Naive B cell (primary cell): ENCODE results near the gene NTPCR. TPM values are rescaled to one million over a fixed set of nuclear protein-coding genes. Genes with fewer than 3 reads are reported as not detected.

ENCODE experiments used
- ATAC-seq, 2 donors: fragments of 150-1000 bp; cut with Tn5 transposase; 2 replicates each; pipeline ENCODE4 v1.10.0; 2021; ENCODE audit warnings: low read depth in 2 of 2, mild to moderate bottlenecking in 2 of 2, moderate library complexity in 2 of 2
- DNase-seq: peaks from one replicate; pipeline ENCODE4 v3.0.0; 2022
- H3K27ac Mint-ChIP-seq, 6 donors: one replicate each; pipeline ENCODE4 v1.8.0; 2020 to 2022; ENCODE audit warnings: mild to moderate bottlenecking in 6 of 6, mixed read lengths in 6 of 6, moderate library complexity in 5 of 6, inconsistent platforms in 2 of 6
- H3K27me3 Mint-ChIP-seq, 3 donors: one replicate each; pipeline ENCODE4 v1.8.0; 2021 to 2022; ENCODE audit warnings: mixed read lengths in 3 of 3, mild to moderate bottlenecking in 1 of 3
- H3K36me3 Mint-ChIP-seq, 2 donors: one replicate each; pipeline ENCODE4 v1.8.0; 2020 to 2022; ENCODE audit warnings: mixed read lengths in 2 of 2, inconsistent platforms in 1 of 2, mild to moderate bottlenecking in 1 of 2
- H3K4me1 Mint-ChIP-seq, 3 donors: one replicate each; pipeline ENCODE4 v1.8.0; 2020 to 2022; ENCODE audit warnings: mixed read lengths in 3 of 3, inconsistent platforms in 1 of 3, mild to moderate bottlenecking in 1 of 3, moderate library complexity in 1 of 3
- H3K4me3 Mint-ChIP-seq, 8 donors: one replicate each; pipeline ENCODE4 v1.8.0; 2020 to 2022; ENCODE audit warnings: mild to moderate bottlenecking in 8 of 8, mixed read lengths in 8 of 8, moderate library complexity in 8 of 8, inconsistent platforms in 2 of 8
- H3K9me3 Mint-ChIP-seq, 7 donors: one replicate each; pipeline ENCODE4 v1.8.0; 2020 to 2022; ENCODE audit warnings: mixed read lengths in 7 of 7, mild to moderate bottlenecking in 5 of 7, inconsistent platforms in 2 of 7, moderate library complexity in 1 of 7
- polyA plus RNA-seq, 6 donors: library from polyadenylated mRNA; unstranded; fragments of 300-500 nt; fragmentation: Illumina TruSeq; gene quantifications; one replicate each; pipeline ENCODE4 v1.2.3, GENCODE V29; 2021; ENCODE audit warnings: low read depth in 6 of 6

The NTPCR gene, protein sequence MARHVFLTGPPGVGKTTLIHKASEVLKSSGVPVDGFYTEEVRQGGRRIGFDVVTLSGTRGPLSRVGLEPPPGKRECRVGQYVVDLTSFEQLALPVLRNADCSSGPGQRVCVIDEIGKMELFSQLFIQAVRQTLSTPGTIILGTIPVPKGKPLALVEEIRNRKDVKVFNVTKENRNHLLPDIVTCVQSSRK
- 10 to 100 TPM; 27.4 to 58.2 (median 51.0) TPM for polyA plus RNA-seq

DNA sequence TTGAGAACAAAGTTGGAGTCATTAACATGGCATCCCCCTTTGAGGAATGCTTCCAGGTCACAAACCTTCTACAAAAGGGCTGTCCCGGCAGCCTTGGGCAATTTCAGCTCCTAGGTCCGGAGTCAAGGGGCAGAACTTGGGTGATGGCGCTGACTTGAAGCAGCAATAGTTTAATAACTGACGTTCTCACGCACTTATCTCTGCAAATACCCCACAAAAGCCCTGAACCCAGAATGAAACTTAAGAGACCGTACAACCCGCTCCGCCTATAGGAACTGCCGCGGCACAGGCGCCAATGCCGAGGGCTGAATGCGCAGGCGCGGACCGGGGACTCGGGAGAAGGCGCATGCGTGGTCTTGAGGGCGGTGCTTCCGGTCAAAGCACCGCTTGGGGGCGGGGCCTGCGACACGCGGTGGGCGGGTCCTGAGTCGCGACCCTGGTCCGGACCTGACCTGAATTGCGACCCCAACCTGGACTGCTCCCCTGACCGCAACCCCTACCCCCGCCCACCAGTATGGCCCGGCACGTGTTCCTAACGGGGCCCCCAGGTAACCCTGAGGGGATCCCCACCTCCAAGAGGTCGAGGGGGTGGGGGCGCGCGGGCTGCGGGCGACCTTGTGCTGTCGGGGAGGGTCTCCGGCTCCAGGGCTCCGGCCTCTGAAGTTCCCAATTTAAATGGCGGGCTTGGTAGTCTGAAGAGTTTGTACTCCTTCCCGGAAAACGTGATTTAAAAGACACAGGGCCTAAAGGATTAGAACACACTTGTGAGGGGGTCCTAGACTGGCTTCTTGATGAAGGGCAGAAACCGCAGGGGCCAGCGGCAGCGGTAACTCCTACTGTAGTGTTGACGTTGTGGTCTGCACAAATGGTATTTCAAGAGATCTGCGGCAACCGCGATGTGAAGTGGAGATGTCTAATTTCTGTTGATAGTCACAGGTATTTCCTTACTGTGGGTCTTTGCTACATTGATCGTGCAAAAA is at the start of gene NTPCR:
NTPCR (plus strand) TSS at position 415 of the 980 bp plus-strand sequence; CDS start at position 515, 100 bp downstream.
- H3K9me3 Mint-ChIP-seq = peaks cover 0 to 2% (median 0%) of the 10 kb centered on the region in 7 donors
- H3K4me1 Mint-ChIP-seq = peaks cover 34 to 42% (median 36%) of the 10 kb centered on the region in 3 donors
- DNase-seq (peak; percentile 93), ATAC-seq (peak; percentile 81 to 86)
- H3K27me3 Mint-ChIP-seq = no peaks in the 10 kb centered on the region
- H3K36me3 Mint-ChIP-seq = peaks cover 0 to 7% of the 10 kb centered on the region in 2 donors
- peak within 1 kb of the TSS; percentile 49 to 97 (median 92) for H3K27ac Mint-ChIP-seq
- H3K4me3 Mint-ChIP-seq = peak within 1 kb of the TSS; percentile 89 to 99 (median 95)

DNA sequence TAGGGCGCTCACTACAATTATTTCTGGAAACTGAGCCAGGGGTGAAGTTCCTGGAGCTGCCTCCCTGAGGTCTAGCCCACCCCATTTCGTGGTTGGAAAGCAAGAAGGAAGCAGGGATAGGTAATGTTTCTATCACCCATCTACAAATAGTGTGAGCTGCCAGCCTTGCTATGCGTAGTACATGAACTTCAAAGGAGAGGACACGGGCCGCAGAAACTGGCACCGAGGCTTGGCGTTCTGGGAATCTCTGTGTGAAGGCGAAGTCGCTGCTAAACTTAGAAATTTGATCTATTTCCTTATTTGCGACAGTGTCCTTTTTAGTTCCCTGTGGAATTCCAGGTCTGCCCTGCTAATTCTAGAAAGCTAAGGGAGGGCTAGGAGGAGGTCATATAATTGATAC is 49.6 kb upstream of the NTPCR start:
- DNase-seq (no peak), ATAC-seq (no peak)
- Mint-ChIP-seq H3K9me3 (no peaks in the 10 kb centered on the region), H3K36me3 (no peaks in the 10 kb centered on the region), H3K27ac (no peak overlapping the region), H3K27me3 (peaks cover 0 to 6% (median 0%) of the 10 kb centered on the region in 3 donors), H3K4me1 (no peaks in the 10 kb centered on the region), H3K4me3 (no peak overlapping the region)

DNA sequence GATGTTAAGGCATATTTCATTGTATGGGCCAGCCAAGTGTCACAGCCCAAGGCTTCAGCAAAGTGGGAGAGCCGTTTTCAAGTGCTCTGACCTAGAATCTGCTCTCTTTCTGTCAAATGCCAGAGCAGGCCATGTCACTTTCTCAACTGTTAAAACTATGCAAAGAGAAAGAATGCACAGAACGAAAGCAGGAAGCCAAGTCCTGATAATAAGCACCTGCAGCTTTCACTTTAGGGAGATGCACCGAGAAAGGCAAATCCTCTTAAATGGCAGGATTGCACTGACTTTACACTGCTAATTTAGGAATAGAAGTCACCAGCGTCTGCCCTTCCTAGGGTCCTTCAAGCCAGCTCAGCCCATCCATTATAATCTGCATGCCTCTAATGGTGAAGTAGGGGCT is 49.2 kb upstream of the NTPCR start:
- no peak overlapping the region for H3K27ac Mint-ChIP-seq
- H3K9me3 Mint-ChIP-seq = no peaks in the 10 kb centered on the region
- ATAC-seq (no peak), DNase-seq (no peak)
- H3K4me3 Mint-ChIP-seq = no peak overlapping the region
- H3K27me3 Mint-ChIP-seq = peaks cover 2 to 6% (median 2%) of the 10 kb centered on the region in 3 donors
- no peaks in the 10 kb centered on the region for H3K36me3 Mint-ChIP-seq
- no peaks in the 10 kb centered on the region for H3K4me1 Mint-ChIP-seq

DNA sequence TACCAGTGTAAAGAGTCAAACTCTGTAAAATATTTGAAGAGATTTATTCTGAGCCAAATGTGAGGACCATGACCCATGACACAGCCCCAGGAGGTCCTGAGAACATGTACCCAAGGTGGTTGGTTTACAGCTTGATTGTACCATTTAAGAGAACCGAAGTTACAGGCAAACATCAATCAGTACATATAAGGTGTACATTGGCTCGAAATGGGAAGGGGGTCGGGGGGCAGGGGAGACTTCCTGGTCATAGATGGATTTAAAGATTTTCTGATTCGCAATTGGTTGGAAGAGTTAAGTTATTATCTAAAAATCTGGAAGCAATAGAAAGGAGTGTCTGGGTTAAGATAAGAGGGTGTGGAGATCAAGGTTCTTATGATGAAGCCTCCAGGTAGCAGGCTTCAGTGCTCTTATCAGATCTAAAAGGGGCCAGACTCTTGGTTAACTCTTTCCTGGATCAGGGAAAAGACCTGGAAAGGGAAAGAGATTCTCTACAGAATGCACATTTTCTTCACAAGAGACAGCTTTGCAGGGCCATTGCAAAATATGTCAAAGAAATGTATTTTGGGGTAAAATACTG is 47.5 kb upstream of the NTPCR start:
- no peaks in the 10 kb centered on the region for H3K36me3 Mint-ChIP-seq
- no peak overlapping the region for H3K4me3 Mint-ChIP-seq
- H3K9me3 Mint-ChIP-seq = peaks cover 0 to 2% (median 0%) of the 10 kb centered on the region in 7 donors
- no peak for DNase-seq
- no peaks in the 10 kb centered on the region for H3K4me1 Mint-ChIP-seq
- H3K27ac Mint-ChIP-seq = no peak overlapping the region
- ATAC-seq = no peak
- peaks cover 5 to 11% (median 10%) of the 10 kb centered on the region in 3 donors for H3K27me3 Mint-ChIP-seq

DNA sequence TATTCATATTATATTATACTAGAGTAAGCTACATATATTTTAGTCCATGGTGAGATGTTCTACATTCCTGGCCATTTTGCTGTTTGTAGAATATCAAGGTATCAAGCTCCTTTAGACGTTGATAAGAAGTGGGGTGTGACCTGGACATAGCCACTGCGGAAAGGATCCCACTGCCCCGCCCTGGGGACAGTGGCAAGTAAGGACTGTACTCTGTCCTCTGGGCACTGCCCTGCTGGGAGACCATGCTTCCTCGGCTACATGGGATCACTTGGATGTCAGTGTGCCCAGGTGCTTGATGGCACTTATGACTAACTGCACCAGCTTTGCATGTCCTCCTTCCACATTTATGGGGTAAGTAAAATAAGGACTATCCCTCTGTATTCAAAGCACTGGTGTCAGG is 46.3 kb upstream of the NTPCR start:
- peaks cover 0 to 3% (median 0%) of the 10 kb centered on the region in 7 donors for H3K9me3 Mint-ChIP-seq
- no peak for ATAC-seq
- H3K4me1 Mint-ChIP-seq = no peaks in the 10 kb centered on the region
- DNase-seq = no peak
- no peak overlapping the region for H3K27ac Mint-ChIP-seq
- no peaks in the 10 kb centered on the region for H3K36me3 Mint-ChIP-seq
- H3K4me3 Mint-ChIP-seq = no peak overlapping the region
- H3K27me3 Mint-ChIP-seq = peaks cover 10 to 11% (median 11%) of the 10 kb centered on the region in 3 donors

DNA sequence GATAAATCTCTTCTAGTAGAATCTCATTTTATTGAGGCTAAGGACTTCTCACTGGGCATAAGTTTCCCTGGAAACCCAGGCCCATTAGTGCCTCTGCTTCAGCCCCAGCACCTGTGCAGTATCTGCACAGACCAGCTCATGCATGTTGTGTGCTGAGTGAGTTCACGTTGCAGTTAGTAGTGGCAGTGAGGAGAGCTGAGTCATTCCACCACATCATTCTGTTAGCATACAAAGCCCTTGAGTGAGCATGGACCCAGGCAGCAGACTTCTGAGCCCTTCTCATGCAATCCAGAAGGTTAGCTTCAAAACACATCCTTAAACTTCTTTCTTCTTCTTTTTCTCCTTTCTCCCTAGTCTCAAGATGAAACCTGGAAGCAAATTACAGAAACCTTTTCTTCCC is 45.8 kb upstream of the NTPCR start:
- no peaks in the 10 kb centered on the region for H3K4me1 Mint-ChIP-seq
- peaks cover 10 to 12% (median 11%) of the 10 kb centered on the region in 3 donors for H3K27me3 Mint-ChIP-seq
- H3K27ac Mint-ChIP-seq = no peak overlapping the region
- H3K9me3 Mint-ChIP-seq = peaks cover 0 to 5% (median 0%) of the 10 kb centered on the region in 7 donors
- DNase-seq (no peak), ATAC-seq (no peak)
- no peak overlapping the region for H3K4me3 Mint-ChIP-seq
- no peaks in the 10 kb centered on the region for H3K36me3 Mint-ChIP-seq

DNA sequence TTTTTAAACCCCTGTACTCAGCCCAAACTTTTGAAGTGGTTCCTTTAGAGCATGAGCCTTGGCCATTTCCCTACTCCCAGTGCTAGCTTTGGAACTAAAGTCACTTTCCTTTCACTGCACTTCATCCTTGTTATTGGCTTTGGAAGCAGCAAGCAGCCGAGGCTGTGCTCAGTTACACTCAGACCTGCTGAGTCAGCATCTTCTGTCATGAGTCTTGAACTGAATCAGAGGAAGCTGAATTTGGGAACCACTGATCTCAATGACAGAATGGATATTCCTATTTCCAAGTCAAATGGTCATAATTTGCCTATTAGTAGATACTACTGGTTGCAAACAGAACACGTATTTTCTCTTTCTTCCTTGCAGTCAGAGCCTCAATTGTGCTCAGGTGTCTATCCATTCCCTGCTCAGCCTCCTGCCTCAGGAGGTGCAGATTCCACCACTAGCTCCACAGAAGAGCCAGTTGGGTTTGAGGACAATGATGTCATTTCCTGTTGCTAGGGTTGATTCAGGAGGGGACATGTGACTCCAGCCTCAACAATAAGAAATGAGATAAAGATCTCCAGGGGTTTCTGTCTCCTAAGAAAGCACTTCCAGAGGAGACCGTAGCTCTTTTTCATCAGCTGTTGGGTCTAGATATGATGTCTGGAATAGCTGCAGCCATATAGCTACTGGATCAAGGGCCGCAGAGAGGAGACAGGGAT is 44.9 kb upstream of the NTPCR start:
- H3K9me3 Mint-ChIP-seq = peaks cover 0 to 5% (median 0%) of the 10 kb centered on the region in 7 donors
- H3K27ac Mint-ChIP-seq = no peak overlapping the region
- peaks cover 10 to 12% (median 11%) of the 10 kb centered on the region in 3 donors for H3K27me3 Mint-ChIP-seq
- no peak overlapping the region for H3K4me3 Mint-ChIP-seq
- ATAC-seq = no peak
- H3K36me3 Mint-ChIP-seq = no peaks in the 10 kb centered on the region
- DNase-seq = no peak
- no peaks in the 10 kb centered on the region for H3K4me1 Mint-ChIP-seq

DNA sequence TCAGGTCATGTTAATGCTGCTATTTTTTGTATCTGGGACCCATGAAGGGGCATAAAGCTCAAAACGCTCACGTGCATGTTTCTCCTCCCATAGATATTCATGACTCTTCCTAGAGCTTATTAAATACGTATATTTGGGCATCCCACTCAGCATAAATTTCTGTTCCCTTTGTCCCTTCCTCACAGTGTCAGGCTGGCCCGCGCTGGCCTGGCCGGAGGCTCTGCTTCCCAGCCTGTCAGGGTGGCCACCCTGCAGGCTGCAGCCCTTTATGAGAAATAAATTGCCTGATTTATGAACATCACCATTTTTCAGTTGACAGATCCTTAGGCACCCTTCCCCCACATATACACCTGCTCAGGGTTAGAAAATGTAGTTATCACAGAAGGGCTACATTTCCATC is 44.0 kb upstream of the NTPCR start:
- no peak for ATAC-seq
- H3K9me3 Mint-ChIP-seq = peaks cover 0 to 5% (median 0%) of the 10 kb centered on the region in 7 donors
- no peak overlapping the region for H3K4me3 Mint-ChIP-seq
- peaks cover 10 to 12% (median 11%) of the 10 kb centered on the region in 3 donors for H3K27me3 Mint-ChIP-seq
- no peaks in the 10 kb centered on the region for H3K4me1 Mint-ChIP-seq
- DNase-seq = no peak
- no peaks in the 10 kb centered on the region for H3K36me3 Mint-ChIP-seq
- no peak overlapping the region for H3K27ac Mint-ChIP-seq

DNA sequence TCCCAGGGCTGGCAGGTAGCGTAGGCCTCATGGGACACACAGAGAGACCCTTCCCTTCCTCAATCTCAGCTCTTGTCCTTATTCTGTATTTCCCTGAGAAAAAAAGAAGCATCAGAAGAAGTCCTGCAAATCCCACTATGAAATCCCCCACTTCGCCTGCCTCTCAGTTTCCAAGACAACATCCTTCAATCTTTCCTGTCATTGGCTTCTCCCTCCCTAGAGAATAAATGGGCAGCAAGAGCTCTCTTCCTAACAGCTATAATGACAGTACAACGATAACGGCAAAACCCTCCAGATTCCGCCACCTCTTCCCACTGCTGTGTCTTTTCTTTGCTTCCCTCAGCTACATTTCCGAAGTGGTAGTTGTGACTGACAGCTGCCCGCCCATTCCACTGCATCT is 41.6 kb upstream of the NTPCR start:
- Mint-ChIP-seq H3K4me3 (no peak overlapping the region), H3K27me3 (peaks cover 10 to 12% (median 11%) of the 10 kb centered on the region in 3 donors), H3K4me1 (no peaks in the 10 kb centered on the region)

DNA sequence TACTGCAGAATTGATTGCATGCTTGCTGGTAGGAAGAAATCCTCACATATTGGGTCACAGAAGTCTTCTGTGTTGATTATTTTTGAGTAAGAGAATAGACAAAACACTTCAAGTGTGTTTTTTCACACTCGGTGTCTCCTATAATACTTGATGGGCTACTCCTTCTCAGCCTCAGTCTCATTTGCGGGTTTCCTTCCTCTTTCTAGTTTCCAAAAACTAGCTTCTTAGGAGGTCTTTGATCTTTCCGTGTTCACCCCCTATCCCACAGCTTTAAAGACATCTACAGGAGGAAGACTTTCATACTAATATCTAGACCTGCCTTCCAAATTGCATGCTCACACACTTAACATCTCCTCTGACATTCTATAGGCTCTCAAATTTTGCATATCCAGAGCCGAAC is 40.7 kb upstream of the NTPCR start:
- Mint-ChIP-seq H3K27me3 (peaks cover 8 to 12% (median 11%) of the 10 kb centered on the region in 3 donors), H3K4me1 (no peaks in the 10 kb centered on the region), H3K4me3 (no peak overlapping the region), H3K9me3 (peaks cover 0 to 5% (median 0%) of the 10 kb centered on the region in 7 donors), H3K36me3 (no peaks in the 10 kb centered on the region), H3K27ac (no peak overlapping the region)
- DNase-seq (no peak), ATAC-seq (no peak)

More for the DNA sequence above, 41.6 kb upstream of the NTPCR start:
- no peaks in the 10 kb centered on the region for H3K36me3 Mint-ChIP-seq
- no peak for DNase-seq
- ATAC-seq = no peak
- peak overlapping the region in 1 of 6 donors; percentile 12 for H3K27ac Mint-ChIP-seq
- H3K9me3 Mint-ChIP-seq = peaks cover 0 to 5% (median 0%) of the 10 kb centered on the region in 7 donors

DNA sequence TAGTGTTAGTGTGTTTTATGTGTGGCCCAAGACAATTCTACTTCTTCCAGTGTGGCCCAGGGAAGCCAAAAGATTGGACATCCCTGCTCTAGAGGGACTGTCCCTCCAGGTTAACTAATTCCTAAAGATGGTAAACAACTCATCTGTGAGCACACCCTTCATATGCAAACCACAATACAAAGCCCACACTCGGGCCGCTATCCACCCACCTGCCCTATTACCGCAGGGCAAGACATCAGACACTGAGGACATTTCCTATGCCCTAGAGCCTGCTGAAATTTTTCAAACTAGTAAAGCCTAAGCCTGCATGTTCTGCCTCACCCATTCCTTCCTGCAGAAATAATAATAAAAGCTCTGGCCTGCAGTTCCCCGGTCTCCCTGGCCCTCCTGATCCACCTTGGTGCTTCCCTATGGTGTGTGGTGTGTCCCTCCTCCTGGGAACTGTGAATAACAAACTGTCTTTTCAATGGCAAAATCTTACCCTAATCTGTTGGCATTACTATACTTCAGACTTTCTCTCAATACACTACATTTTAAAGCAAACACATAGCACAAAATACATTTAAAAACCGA is 39.3 kb upstream of the NTPCR start:
- H3K4me1 Mint-ChIP-seq = no peaks in the 10 kb centered on the region
- ATAC-seq = no peak
- H3K36me3 Mint-ChIP-seq = no peaks in the 10 kb centered on the region
- peaks cover 0 to 5% (median 0%) of the 10 kb centered on the region in 7 donors for H3K9me3 Mint-ChIP-seq
- H3K27me3 Mint-ChIP-seq = peaks cover 4 to 12% (median 11%) of the 10 kb centered on the region in 3 donors
- no peak overlapping the region for H3K27ac Mint-ChIP-seq
- DNase-seq = no peak
- no peak overlapping the region for H3K4me3 Mint-ChIP-seq

DNA sequence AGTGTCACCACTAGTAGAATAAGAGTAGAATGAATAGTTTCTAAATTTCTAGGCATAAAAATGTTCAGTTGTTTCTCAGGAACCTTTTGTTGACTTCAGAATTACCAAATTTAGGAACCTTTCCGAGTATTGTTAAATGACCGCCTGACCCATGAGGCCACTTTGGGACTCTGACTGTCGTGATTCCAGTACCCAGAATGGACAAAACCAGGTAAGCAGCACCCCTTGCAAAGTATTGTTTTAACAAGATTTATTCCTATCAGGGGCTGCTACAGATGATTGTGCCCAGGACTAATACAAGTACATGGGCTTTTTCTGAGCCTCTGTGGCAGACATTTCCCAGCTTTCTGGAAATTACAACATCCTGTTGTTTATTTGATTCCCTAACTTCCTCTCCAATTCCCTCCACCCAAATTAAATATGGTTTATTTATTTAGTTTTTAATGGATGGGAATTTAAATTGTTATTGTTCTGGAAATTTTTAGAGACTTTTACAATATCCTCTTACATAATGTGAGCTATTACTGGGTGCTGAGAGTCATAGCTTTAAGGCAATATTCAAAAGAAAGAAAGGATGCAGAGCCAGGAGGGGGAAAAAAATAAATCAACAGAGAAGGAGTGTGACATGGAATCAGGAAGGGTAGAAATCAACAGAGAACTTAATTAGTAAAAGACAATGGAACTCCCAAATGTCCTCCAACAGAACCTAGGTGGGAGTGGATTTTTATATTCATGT is 37.4 kb upstream of the NTPCR start:
- DNase-seq (no peak), ATAC-seq (no peak)
- no peaks in the 10 kb centered on the region for H3K36me3 Mint-ChIP-seq
- no peak overlapping the region for H3K27ac Mint-ChIP-seq
- H3K4me1 Mint-ChIP-seq = no peaks in the 10 kb centered on the region
- H3K4me3 Mint-ChIP-seq = no peak overlapping the region
- peaks cover 6 to 10% (median 7%) of the 10 kb centered on the region in 3 donors for H3K27me3 Mint-ChIP-seq
- H3K9me3 Mint-ChIP-seq = peaks cover 0 to 4% (median 0%) of the 10 kb centered on the region in 7 donors
